GM23338 (cell line): Measurements from ENCODE around the gene PNKP. TPM values are rescaled to one million over a fixed set of nuclear protein-coding genes. Genes with fewer than 3 reads are reported as not detected.

Experiments used
- ATAC-seq: fragments of 200-7000 bp; cut with Tn5 transposase; 3 replicates; pipeline ENCODE4 v1.9.1; 2020
- DNase-seq: peaks from one replicate; pipeline ENCODE4 v3.0.0-alpha.2; 2015; ENCODE audit warnings: low spot score
- H2AFZ ChIP-seq: fragments of 200-600 bp; sonication (generic); 2 replicates; pipeline ENCODE4 v1.8.0; 2016; ENCODE audit warnings: antibody characterized with exemption, mild to moderate bottlenecking, moderate library complexity
- H3F3A ChIP-seq: fragments of 200-600 bp; sonication (generic); replicated peaks from 2 replicates; pipeline ENCODE4 v1.8.0; 2017; ENCODE audit warnings: antibody characterized with exemption, mixed run types, low read depth
- H3K27ac ChIP-seq: fragments of 200-600 bp; sonication (generic); 2 replicates; pipeline ENCODE4 v1.6.1; 2016; ENCODE audit warnings: low read depth
- H3K27me3 ChIP-seq: fragments of 200-600 bp; sonication (generic); 2 replicates; pipeline ENCODE4 v1.8.0; 2016; ENCODE audit warnings: mild to moderate bottlenecking, mixed run types, moderate library complexity; ENCODE audit not compliant: insufficient read depth
- H3K36me3 ChIP-seq: fragments of 200-600 bp; sonication (generic); 2 replicates; pipeline ENCODE4 v1.8.0; 2016; ENCODE audit warnings: mild to moderate bottlenecking; ENCODE audit not compliant: insufficient read depth
- H3K4me1 ChIP-seq: fragments of 200-600 bp; sonication (generic); 2 replicates; pipeline ENCODE4 v1.8.0; 2016; ENCODE audit warnings: mild to moderate bottlenecking, moderate library complexity; ENCODE audit not compliant: insufficient read depth
- H3K4me2 ChIP-seq: fragments of 200-600 bp; sonication (generic); 2 replicates; pipeline ENCODE4 v1.7.1; 2017; ENCODE audit warnings: mixed run types
- H3K4me3 ChIP-seq: fragments of 200-600 bp; sonication (generic); 2 replicates; pipeline ENCODE4 v1.6.1; 2016; ENCODE audit warnings: mixed run types
- H3K79me2 ChIP-seq: fragments of 200-600 bp; sonication (generic); replicated peaks from 2 replicates; pipeline ENCODE4 v1.8.0; 2017; ENCODE audit warnings: mild to moderate bottlenecking; ENCODE audit not compliant: insufficient read depth
- H3K9me2 ChIP-seq: fragments of 200-600 bp; sonication (generic); 2 replicates; pipeline ENCODE4 v1.8.0; 2017; ENCODE audit not compliant: insufficient read depth
- H4K20me1 ChIP-seq: fragments of 200-600 bp; sonication (generic); replicated peaks from 2 replicates; pipeline ENCODE4 v1.8.0; 2017; ENCODE audit warnings: mild to moderate bottlenecking; ENCODE audit not compliant: insufficient read depth
- H3K27ac Mint-ChIP-seq: 2 replicates; pipeline ENCODE4 v1.8.0; 2020; ENCODE audit warnings: inconsistent platforms, mild to moderate bottlenecking, moderate library complexity, mixed read lengths
- H3K27me3 Mint-ChIP-seq: 3 replicates; pipeline ENCODE4 v1.8.0; 2022; ENCODE audit warnings: low read depth, mild to moderate bottlenecking, moderate library complexity, mixed read lengths, inconsistent platforms; ENCODE audit not compliant: insufficient read depth, poor library complexity
- H3K36me3 Mint-ChIP-seq: 3 replicates; pipeline ENCODE4 v1.8.0; 2021; ENCODE audit warnings: low read depth, mild to moderate bottlenecking, inconsistent platforms, moderate library complexity, mixed read lengths
- H3K4me1 Mint-ChIP-seq: 3 replicates; pipeline ENCODE4 v1.8.0; 2020; ENCODE audit warnings: mild to moderate bottlenecking, inconsistent platforms, mixed read lengths
- H3K4me3 Mint-ChIP-seq: 3 replicates; pipeline ENCODE4 v1.8.0; 2021; ENCODE audit warnings: moderate library complexity, mild to moderate bottlenecking, inconsistent platforms, mixed read lengths
- H3K9me3 Mint-ChIP-seq: 3 replicates; pipeline ENCODE4 v1.8.0; 2020; ENCODE audit warnings: moderate library complexity, mild to moderate bottlenecking, inconsistent platforms, mixed read lengths
- CREB1 ChIP-seq: fragments of 250-450 bp; sonication (Bioruptor Pico); IDR thresholded peaks from 2 replicates; pipeline ENCODE4 v1.5.0; 2020; ENCODE audit warnings: low read depth, mild to moderate bottlenecking, moderate library complexity
- CTCF ChIP-seq, 2 experiments: fragments of 200-600 bp in 1 of 2; sonication (generic) in 1 of 2; conservative IDR thresholded peaks; 2 replicates each; pipeline versions ENCODE4 v1.5.1 to v1.6.1; 2016 to 2017; ENCODE audit warnings: antibody characterized with exemption in 2 of 2, low read depth in 2 of 2, mild to moderate bottlenecking in 2 of 2, moderate library complexity in 1 of 2
- ETS1 ChIP-seq: IDR thresholded peaks from 2 replicates; pipeline ENCODE4 v1.6.1; 2016; ENCODE audit warnings: antibody characterized with exemption
- EZH2 ChIP-seq: fragments of 200-600 bp; sonication (generic); IDR thresholded peaks from one replicate; pipeline ENCODE4 v1.8.0; 2017; ENCODE audit warnings: antibody characterized with exemption, mild to moderate bottlenecking, low read depth; ENCODE audit not compliant: unreplicated experiment
- EZH2phosphoT487 ChIP-seq: fragments of 200-600 bp; sonication (generic); IDR thresholded peaks from one replicate; pipeline ENCODE4 v1.8.1; 2018; ENCODE audit warnings: antibody characterized with exemption; ENCODE audit not compliant: unreplicated experiment
- POLR2AphosphoS5 ChIP-seq: IDR thresholded peaks from 2 replicates; pipeline ENCODE4 v1.6.1; 2016; ENCODE audit warnings: antibody characterized with exemption, low read depth
- ZNF331 ChIP-seq: fragments of 250-450 bp; sonication (Bioruptor Pico); IDR thresholded peaks from 2 replicates; pipeline ENCODE4 v1.5.0; 2020; ENCODE audit warnings: low read depth, mild to moderate bottlenecking, moderate library complexity
- long read RNA-seq: library from polyadenylated mRNA; unstranded; transcript quantifications from one replicate; pipeline ENCODE4 v2.0.0, GENCODE V29; 2020; ENCODE audit not compliant: unreplicated experiment
- polyA plus RNA-seq: library from polyadenylated mRNA; unstranded; fragments of >200 nt; fragmentation: Nextera tagmentation; extraction: Ambion mirVana; gene quantifications from 2 replicates; pipeline ENCODE4 v1.2.1, GENCODE V29; 2016
- total RNA-seq: library from RNA; depleted of rRNA; stranded (reverse); fragments of >200 nt; shearing (Covaris generic); gene quantifications from 2 replicates; pipeline ENCODE4 v1.2.3, GENCODE V29; 2014; rRNA removed
- TF ChIP-seq, protein P1 (sequence below): fragments of 250-450 bp; sonication (Bioruptor Pico); IDR thresholded peaks from 2 replicates; pipeline ENCODE4 v1.5.0; 2020; ENCODE audit warnings: mild to moderate bottlenecking, moderate library complexity

The PNKP gene
- total RNA-seq (81.4 and 99.6 TPM in 2 replicates), polyA plus RNA-seq (109 and 112 TPM in 2 replicates)
- long read RNA-seq, transcript PNKP-207 (16 exons, 1,665 nt) = minor isoform, 6 of 55 reads
- long read RNA-seq, transcript PNKP-201 (17 exons, 2,041 nt) = major isoform, 28 of 55 reads
- long read RNA-seq, partial matches to known transcripts = 8 of 55 reads
- long read RNA-seq, other reads (novel, unspliced or antisense) = 8 of 55 reads

DNA sequence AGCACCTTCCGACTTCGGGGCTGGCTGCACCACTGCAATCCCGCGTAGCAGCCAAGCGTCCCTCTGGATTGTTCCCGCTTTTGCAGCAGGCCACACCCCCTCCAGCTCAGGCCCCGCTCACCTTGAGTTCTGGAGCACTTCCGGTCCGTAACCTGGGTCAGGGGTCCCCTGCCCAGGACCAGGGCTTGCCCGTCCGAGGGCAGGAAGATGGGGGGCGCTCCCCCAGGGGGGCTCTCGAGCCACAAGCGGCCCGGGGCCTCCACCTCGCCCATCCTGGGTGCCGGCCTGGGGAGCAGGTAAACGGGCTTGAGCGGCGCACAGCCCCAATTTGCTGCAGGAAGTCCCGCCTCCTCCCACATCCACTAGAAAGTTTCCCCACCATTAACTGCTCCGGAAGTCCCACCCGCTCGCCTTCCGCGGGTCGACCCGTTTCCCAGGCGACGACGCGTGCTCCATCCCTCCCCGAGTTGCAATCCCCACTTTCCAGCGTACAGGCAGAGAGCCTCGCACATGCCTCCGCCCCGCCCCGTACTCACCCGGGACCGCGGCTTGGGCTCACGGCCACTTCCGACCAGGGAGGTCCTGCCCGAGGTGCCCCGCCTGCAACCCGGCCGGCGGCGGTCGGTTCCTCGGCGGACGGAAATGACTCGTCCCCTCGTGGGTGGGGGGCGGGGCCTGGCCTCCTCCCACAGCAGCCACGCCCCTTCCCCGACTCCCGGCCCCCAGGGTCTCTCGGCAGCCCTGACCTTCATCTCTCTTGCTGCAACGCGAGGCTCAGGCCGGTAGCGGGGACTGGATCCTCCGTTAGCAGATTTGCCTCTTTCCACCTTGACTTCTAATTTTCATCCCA, at the start of gene PNKP:
TSS of gene PNKP (minus strand) at position 644 of the 850 bp plus-strand sequence. CDS start at position 272, 372 bp downstream.
- Histone ChIP-seq H3K4me1 (peaks cover 19% of the 10 kb centered on the region), H3F3A (peaks cover 38% of the 10 kb centered on the region), H3K79me2 (peaks cover 23% of the 10 kb centered on the region), H3K27ac (peak within 1 kb of the TSS; percentile 94), H3K36me3 (peaks cover 15% of the 10 kb centered on the region), H3K4me2 (peak within 1 kb of the TSS; percentile 93), H4K20me1 (peaks cover 17% of the 10 kb centered on the region), H3K27me3 (no peaks in the 10 kb centered on the region), H2AFZ (peak within 1 kb of the TSS; percentile 91), H3K4me3 (peak within 1 kb of the TSS; percentile 99), H3K9me2 (no peaks in the 10 kb centered on the region)
- H3K36me3 Mint-ChIP-seq = peaks cover 46% of the 10 kb centered on the region
- peaks cover 39% of the 10 kb centered on the region for H3K4me1 Mint-ChIP-seq
- ATAC-seq = peak; percentile 46
- TF ChIP-seq POLR2AphosphoS5 = peak; percentile 86
- peak; percentile 75 for TF ChIP-seq CREB1
- TF ChIP-seq EZH2phosphoT487 = no peak
- 0 out of 2 replicates have a peak, but pooled peaks have one; percentile 67 for TF ChIP-seq ETS1
- no peak within 1 kb of the TSS; the same call in 1 of the 3 replicates for H3K4me3 Mint-ChIP-seq
- H3K27ac Mint-ChIP-seq = peak within 1 kb of the TSS; percentile 98
- peaks cover 22% of the 10 kb centered on the region for H3K27me3 Mint-ChIP-seq
- DNase-seq = peak; percentile 95
- peaks cover 10% of the 10 kb centered on the region for H3K9me3 Mint-ChIP-seq

DNA sequence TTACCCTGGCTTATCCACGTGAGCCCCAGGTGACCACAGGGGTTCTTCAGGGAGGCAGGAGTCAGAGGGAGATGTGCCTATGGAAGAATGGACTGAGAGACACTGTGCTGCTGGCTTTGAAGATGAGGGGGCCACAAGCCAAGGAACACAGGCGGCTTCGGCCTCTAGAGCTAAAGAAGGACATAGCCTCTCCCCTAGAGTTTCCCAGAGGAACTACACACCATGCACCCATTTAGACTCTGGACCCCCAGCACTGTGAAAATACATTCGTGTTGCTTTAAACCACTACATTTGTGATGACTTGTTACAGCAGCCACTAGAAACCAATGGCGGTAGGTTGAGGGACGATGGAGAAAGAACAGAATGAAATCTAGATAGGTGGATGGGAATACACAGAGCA, 47.9 kb upstream of the PNKP start:
- no peaks in the 10 kb centered on the region for H3K4me1 ChIP-seq
- peaks cover 68% of the 10 kb centered on the region for H3K79me2 ChIP-seq
- H3K9me2 ChIP-seq = no peaks in the 10 kb centered on the region
- peaks cover 7% of the 10 kb centered on the region; the same call in 1 of the 2 replicates for H3K36me3 ChIP-seq
- H3K4me3 ChIP-seq = no peak overlapping the region
- ATAC-seq = no peak
- no peaks in the 10 kb centered on the region for H3K27me3 ChIP-seq
- H3K4me2 ChIP-seq = no peak overlapping the region
- H4K20me1 ChIP-seq = peaks cover 72% of the 10 kb centered on the region
- no peak for DNase-seq
- H3K27ac ChIP-seq = no peak overlapping the region
- Mint-ChIP-seq H3K9me3 (peaks cover 5% of the 10 kb centered on the region), H3K4me3 (no peak overlapping the region; the same call in 2 of the 3 replicates), H3K4me1 (peaks cover 11% of the 10 kb centered on the region), H3K36me3 (peaks cover 78% of the 10 kb centered on the region), H3K27ac (no peak overlapping the region), H3K27me3 (peaks cover 17% of the 10 kb centered on the region)
- H3F3A ChIP-seq = 0 out of 2 replicates have a peak, but pooled peaks cover 22% of the 10 kb centered on the region
- TF ChIP-seq CTCF (conservative IDR thresholded peaks at IDR 0.05; ENCODE audit: low read depth in 2 of 2) = peak; percentile 11 to 46; a peak in 2 of 4 replicates
- TF ChIP-seq, protein P1, sequence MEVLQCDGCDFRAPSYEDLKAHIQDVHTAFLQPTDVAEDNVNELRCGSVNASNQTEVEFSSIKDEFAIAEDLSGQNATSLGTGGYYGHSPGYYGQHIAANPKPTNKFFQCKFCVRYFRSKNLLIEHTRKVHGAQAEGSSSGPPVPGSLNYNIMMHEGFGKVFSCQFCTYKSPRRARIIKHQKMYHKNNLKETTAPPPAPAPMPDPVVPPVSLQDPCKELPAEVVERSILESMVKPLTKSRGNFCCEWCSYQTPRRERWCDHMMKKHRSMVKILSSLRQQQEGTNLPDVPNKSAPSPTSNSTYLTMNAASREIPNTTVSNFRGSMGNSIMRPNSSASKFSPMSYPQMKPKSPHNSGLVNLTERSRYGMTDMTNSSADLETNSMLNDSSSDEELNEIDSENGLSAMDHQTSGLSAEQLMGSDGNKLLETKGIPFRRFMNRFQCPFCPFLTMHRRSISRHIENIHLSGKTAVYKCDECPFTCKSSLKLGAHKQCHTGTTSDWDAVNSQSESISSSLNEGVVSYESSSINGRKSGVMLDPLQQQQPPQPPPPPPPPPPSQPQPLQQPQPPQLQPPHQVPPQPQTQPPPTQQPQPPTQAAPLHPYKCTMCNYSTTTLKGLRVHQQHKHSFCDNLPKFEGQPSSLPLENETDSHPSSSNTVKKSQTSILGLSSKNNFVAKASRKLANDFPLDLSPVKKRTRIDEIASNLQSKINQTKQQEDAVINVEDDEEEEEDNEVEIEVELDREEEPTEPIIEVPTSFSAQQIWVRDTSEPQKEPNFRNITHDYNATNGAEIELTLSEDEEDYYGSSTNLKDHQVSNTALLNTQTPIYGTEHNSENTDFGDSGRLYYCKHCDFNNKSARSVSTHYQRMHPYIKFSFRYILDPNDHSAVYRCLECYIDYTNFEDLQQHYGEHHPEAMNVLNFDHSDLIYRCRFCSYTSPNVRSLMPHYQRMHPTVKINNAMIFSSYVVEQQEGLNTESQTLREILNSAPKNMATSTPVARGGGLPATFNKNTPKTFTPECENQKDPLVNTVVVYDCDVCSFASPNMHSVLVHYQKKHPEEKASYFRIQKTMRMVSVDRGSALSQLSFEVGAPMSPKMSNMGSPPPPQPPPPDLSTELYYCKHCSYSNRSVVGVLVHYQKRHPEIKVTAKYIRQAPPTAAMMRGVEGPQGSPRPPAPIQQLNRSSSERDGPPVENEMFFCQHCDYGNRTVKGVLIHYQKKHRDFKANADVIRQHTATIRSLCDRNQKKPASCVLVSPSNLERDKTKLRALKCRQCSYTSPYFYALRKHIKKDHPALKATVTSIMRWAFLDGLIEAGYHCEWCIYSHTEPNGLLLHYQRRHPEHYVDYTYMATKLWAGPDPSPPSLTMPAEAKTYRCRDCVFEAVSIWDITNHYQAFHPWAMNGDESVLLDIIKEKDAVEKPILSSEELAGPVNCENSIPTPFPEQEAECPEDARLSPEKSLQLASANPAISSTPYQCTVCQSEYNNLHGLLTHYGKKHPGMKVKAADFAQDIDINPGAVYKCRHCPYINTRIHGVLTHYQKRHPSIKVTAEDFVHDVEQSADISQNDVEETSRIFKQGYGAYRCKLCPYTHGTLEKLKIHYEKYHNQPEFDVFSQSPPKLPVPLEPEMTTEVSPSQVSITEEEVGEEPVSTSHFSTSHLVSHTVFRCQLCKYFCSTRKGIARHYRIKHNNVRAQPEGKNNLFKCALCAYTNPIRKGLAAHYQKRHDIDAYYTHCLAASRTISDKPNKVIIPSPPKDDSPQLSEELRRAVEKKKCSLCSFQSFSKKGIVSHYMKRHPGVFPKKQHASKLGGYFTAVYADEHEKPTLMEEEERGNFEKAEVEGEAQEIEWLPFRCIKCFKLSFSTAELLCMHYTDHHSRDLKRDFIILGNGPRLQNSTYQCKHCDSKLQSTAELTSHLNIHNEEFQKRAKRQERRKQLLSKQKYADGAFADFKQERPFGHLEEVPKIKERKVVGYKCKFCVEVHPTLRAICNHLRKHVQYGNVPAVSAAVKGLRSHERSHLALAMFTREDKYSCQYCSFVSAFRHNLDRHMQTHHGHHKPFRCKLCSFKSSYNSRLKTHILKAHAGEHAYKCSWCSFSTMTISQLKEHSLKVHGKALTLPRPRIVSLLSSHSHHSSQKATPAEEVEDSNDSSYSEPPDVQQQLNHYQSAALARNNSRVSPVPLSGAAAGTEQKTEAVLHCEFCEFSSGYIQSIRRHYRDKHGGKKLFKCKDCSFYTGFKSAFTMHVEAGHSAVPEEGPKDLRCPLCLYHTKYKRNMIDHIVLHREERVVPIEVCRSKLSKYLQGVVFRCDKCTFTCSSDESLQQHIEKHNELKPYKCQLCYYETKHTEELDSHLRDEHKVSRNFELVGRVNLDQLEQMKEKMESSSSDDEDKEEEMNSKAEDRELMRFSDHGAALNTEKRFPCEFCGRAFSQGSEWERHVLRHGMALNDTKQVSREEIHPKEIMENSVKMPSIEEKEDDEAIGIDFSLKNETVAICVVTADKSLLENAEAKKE = no peak
- TF ChIP-seq ZNF331 = no peak
- no peak for TF ChIP-seq EZH2
- H2AFZ ChIP-seq = no peak overlapping the region
